Stomach (tissue), 9 donors: Measurements from ENCODE around the gene LRTM2. TPM values are rescaled to one million over a fixed set of nuclear protein-coding genes. Genes with fewer than 3 reads are reported as not detected.
"Not testable (repeated sequence)": the region's sequence is repeated elsewhere in the genome, so short reads cannot be mapped to it uniquely, and the experiment has no call there.

Source experiments
- DNase-seq, 2 donors: peaks; one replicate each; pipeline versions ENCODE4 v3.0.0 to v3.0.0-alpha.2; 2013 to 2019
- H3K27ac ChIP-seq, 5 donors: fragments of 200-600 bp in 4 of 5; sonication (generic) in 4 of 5; one replicate each; pipeline ENCODE4 v1.5.1; 2013 to 2019; ENCODE audit warnings: mild to moderate bottlenecking in 1 of 5, moderate library complexity in 1 of 5
- H3K27me3 ChIP-seq, 3 donors: fragments of 200-600 bp; sonication (generic); one replicate each; pipeline ENCODE4 v1.5.1; 2017 to 2019; ENCODE audit warnings: mixed run types in 1 of 3
- H3K36me3 ChIP-seq, 4 donors: fragments of 200-600 bp; sonication (generic); 1 replicate in 3 of 4; 2 replicates in 1 of 4; pipeline ENCODE4 v1.5.1; 2016 to 2019
- H3K4me1 ChIP-seq, 4 donors: fragments of 200-600 bp; sonication (generic); one replicate each; pipeline ENCODE4 v1.5.1; 2016 to 2019
- H3K4me3 ChIP-seq, 4 donors: fragments of 200-600 bp; sonication (generic) in 3 of 4; one replicate each; pipeline ENCODE4 v1.5.1; 2016 to 2019; ENCODE audit warnings: mild to moderate bottlenecking in 1 of 4
- H3K9me3 ChIP-seq, 4 donors: fragments of 200-600 bp; sonication (generic); one replicate each; pipeline ENCODE4 v1.5.1; 2016 to 2019
- EP300 ChIP-seq: sonication (generic); formaldehyde crosslinking; IDR thresholded peaks from one replicate; pipeline ENCODE4 v1.6.1; 2017; ENCODE audit warnings: antibody characterized with exemption
- POLR2A ChIP-seq, 4 donors: fragments of 450-650 bp; IDR thresholded peaks; one replicate each; pipeline ENCODE4 v1.6.1; 2016; ENCODE audit warnings: antibody characterized with exemption in 4 of 4, control low read depth in 2 of 4, mild to moderate bottlenecking in 1 of 4, moderate library complexity in 1 of 4
- POLR2AphosphoS5 ChIP-seq, 3 donors: sonication (generic); formaldehyde crosslinking; IDR thresholded peaks; one replicate each; pipeline ENCODE4 v1.6.1; 2016; ENCODE audit warnings: antibody characterized with exemption in 3 of 3
- WGBS, 5 donors: extraction: QIAGEN DNeasy Blood & Tissue Kit in 3 of 5; methylation state at CpG; one replicate each; pipeline versions ENCODE4 v1.1.5 to v1.1.7; 2013 to 2018; 5-methylcytosine and 5-hydroxymethylcytosine counted together
- intact Hi-C: fragments of 100-400 bp; cut with DNase I; formaldehyde crosslinking; loops from one replicate; pipeline ENCODE4 v1.15.1; 2023; ENCODE audit warnings: low total_unique reads
- polyA plus RNA-seq, 3 donors: library from polyadenylated mRNA; stranded (reverse); fragments of 200-250 nt; gene quantifications; one replicate each; pipeline ENCODE4 v1.2.3, GENCODE V29; 2013
- total RNA-seq, 5 donors: library from RNA; depleted of rRNA; stranded (reverse); fragments of >200 nt; gene quantifications; one replicate each; pipeline versions ENCODE4 v1.1.0 to v1.2.3, GENCODE V29; 2014 to 2016
- TF ChIP-seq, protein P1 (sequence below), 7 experiments: fragments of 450-650 bp in 4 of 7; fragments of 200-600 bp in 3 of 7; sonication (generic) in 3 of 7; IDR thresholded peaks; one replicate each; pipeline ENCODE4 v1.5.1; 2016 to 2019; ENCODE audit warnings: antibody characterized with exemption in 7 of 7, control low read depth in 2 of 7, mild to moderate bottlenecking in 1 of 7
- donor health status: healthy with polysubstance abuse.
- donor health status: Bipolar disorder and iron deficiency.
- donor health status: healthy.

The LRTM2 gene
- total and polyA plus RNA-seq, 8 donors = 0.03 TPM; not detected in 7

DNA sequence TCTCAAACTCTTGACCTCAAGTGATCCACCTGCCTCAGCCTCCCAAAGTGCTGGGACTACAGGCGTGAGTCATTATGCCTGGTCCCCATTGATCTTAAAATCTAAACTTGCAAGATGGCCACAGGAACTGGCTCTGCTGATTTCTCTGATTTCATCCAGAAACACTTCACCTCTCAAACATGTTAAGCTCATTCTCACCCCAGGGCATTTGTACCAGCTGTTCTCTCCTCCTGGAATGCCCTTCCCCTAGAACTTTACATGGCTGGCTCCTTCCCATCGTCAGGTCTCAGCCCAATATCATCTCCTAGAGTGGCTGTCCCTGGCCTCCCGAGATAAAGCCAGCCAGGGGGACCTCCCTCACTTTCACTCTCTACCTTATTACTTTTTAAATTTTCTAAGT is 5.3 kb upstream of the LRTM2 start:
- no peaks in the 10 kb centered on the region for H3K9me3 ChIP-seq
- 71 to 86% (median 79%) methylated on average over 3 of the region's 3 CpGs for WGBS, 5 donors
- TF ChIP-seq POLR2A (IDR thresholded peaks at IDR 0.05) = no peak
- no peak for TF ChIP-seq EP300
- TF ChIP-seq POLR2AphosphoS5 (IDR thresholded peaks at IDR 0.05) = no peak
- TF ChIP-seq, protein P1, sequence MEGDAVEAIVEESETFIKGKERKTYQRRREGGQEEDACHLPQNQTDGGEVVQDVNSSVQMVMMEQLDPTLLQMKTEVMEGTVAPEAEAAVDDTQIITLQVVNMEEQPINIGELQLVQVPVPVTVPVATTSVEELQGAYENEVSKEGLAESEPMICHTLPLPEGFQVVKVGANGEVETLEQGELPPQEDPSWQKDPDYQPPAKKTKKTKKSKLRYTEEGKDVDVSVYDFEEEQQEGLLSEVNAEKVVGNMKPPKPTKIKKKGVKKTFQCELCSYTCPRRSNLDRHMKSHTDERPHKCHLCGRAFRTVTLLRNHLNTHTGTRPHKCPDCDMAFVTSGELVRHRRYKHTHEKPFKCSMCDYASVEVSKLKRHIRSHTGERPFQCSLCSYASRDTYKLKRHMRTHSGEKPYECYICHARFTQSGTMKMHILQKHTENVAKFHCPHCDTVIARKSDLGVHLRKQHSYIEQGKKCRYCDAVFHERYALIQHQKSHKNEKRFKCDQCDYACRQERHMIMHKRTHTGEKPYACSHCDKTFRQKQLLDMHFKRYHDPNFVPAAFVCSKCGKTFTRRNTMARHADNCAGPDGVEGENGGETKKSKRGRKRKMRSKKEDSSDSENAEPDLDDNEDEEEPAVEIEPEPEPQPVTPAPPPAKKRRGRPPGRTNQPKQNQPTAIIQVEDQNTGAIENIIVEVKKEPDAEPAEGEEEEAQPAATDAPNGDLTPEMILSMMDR (IDR thresholded peaks at IDR 0.05) = no peak
- H3K27me3 ChIP-seq = peaks cover 0 to 21% (median 3%) of the 10 kb centered on the region in 3 donors
- H3K36me3 ChIP-seq = no peaks in the 10 kb centered on the region
- intact Hi-C loops = no loop called here
- no peak for DNase-seq
- no peak overlapping the region for H3K4me3 ChIP-seq
- peaks cover 0 to 20% (median under 1%) of the 10 kb centered on the region in 4 donors for H3K4me1 ChIP-seq
- no peak overlapping the region for H3K27ac ChIP-seq

DNA sequence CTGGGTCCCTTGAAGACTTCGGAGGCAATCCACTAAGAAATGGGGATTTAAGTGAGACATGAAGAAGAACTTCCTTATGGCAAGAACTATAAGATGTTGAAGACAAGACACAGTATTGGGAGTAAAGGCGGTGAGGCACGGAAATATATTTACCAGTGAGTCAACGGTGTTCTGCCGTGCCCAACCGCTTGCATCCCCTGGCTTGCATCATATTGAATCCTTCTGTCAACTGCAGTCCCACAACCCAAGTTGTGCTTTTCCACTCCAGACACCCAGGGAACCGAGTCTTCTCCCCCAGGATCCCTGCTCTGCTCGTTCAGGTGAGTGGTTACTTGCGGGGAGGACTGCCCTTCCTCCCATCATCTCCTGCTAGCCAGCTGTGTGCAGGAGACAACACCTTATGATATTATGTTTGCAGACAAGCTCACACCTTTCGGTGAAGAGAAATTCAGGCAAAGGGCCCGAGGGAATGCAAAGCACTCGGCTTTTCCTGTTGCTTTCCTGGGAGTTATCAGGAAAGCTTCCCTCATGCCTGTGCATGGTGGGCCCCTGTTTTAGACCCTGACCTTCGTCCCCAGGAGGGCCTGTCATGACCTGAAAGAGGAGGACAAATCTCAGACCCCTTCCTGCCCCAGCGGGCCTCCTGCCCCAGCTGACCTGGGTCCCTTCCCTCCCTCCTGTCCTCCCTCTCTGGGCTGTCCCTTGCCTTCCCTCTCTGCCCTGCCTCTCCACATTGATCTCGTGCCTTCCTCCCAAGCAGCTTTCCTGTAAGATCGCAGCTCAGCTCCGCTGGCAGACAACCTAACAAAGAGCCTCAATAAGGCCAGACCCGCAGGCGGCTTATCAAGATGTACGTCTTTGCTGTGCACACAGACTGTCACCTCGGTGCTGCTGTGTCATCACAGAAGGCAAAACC is 4.3 kb upstream of the LRTM2 start:
- H3K27me3 ChIP-seq = peaks cover 1 to 30% (median 12%) of the 10 kb centered on the region in 3 donors
- TF ChIP-seq POLR2AphosphoS5 (IDR thresholded peaks at IDR 0.05) (no peak), EP300 (no peak), POLR2A (IDR thresholded peaks at IDR 0.05) (no peak)
- TF ChIP-seq, protein P1 (IDR thresholded peaks at IDR 0.05) = no peak
- H3K4me1 ChIP-seq = peaks cover 0 to 28% (median 4%) of the 10 kb centered on the region in 4 donors
- H3K27ac ChIP-seq = no peak overlapping the region
- DNase-seq = no peak
- no peaks in the 10 kb centered on the region for H3K9me3 ChIP-seq
- no peak overlapping the region for H3K4me3 ChIP-seq
- no peaks in the 10 kb centered on the region for H3K36me3 ChIP-seq
- intact Hi-C loops = no loop called here
- 43 to 52% (median 47%) methylated on average over 21 of the region's 21 CpGs for WGBS, 5 donors

DNA sequence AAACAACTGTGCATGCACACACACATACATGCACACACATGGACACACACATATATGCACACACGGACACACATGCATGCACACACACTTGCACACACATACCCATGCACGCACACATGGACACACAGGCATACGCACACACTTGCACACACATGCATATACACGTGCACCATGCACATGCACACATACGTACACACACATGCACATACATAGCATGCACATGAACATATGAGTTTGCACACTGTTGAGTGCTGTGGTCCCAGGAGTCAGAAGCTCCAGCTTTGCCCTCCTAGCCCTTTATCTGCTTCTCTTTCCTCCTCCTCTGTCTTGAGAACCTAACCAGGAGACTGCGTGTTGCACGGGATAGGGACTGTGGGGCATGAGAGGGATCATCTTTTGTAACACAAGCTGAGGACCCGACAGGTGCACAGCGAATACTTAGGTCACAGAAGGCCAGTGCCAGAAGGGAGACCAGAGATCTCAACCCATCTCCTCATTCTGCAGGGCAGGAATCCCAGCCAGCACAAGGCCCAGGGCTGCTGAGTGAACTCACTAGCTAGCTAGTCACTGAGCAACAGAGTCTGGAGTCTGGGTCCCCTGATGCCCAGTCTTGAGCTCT is 3.5 kb upstream of the LRTM2 start:
- peaks cover 9 to 38% (median 20%) of the 10 kb centered on the region in 3 donors for H3K27me3 ChIP-seq
- no peaks in the 10 kb centered on the region for H3K9me3 ChIP-seq
- intact Hi-C loops = no loop called here
- WGBS, 5 donors = 89 to 95% (median 94%) methylated on average over 7 to 9 of the region's 9 CpGs
- H3K36me3 ChIP-seq = no peaks in the 10 kb centered on the region
- no peak overlapping the region for H3K4me3 ChIP-seq
- H3K4me1 ChIP-seq = peaks cover 0 to 23% (median 4%) of the 10 kb centered on the region in 4 donors
- no peak for DNase-seq
- no peak overlapping the region for H3K27ac ChIP-seq
- TF ChIP-seq, protein P1 (IDR thresholded peaks at IDR 0.05) = no peak
- no peak for TF ChIP-seq EP300
- TF ChIP-seq POLR2AphosphoS5 (IDR thresholded peaks at IDR 0.05) = no peak
- TF ChIP-seq POLR2A (IDR thresholded peaks at IDR 0.05) = no peak

DNA sequence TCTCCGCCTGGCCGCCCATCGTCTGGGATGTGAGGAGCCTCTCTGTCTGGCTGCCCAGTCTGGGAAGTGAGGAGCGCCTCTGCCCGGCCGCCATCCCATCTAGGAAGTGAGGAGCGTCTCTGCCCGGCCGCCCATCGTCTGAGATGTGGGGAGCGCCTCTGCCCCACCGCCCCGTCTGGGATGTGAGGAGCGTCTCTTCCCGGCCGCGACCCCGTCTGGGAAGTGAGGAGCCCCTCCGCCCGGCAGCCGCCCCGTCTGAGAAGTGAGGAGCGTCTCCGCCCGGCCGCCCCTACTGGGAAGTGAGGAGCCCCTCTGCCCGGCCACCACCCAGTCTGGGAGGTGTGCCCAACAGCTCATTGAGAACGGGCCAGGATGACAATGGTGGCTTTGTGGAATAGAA is 2.4 kb upstream of the LRTM2 start:
- DNase-seq, H3K36me3 ChIP-seq, H3K4me3 ChIP-seq, H3K27ac ChIP-seq, H3K9me3 ChIP-seq, intact Hi-C loops: not testable (repeated sequence)
- H3K4me1 ChIP-seq = peaks cover 0 to 19% (median 4%) of the 10 kb centered on the region in 4 donors
- peaks cover 10 to 49% (median 31%) of the 10 kb centered on the region in 3 donors for H3K27me3 ChIP-seq
- 91 to 94% (median 92%) methylated on average over 21 to 28 of the region's 28 CpGs for WGBS, 5 donors
